PC-9 (cell line): ENCODE data around the gene CEP89. TPM values are rescaled to one million over a fixed set of nuclear protein-coding genes. Genes with fewer than 3 reads are reported as not detected.
"Not testable (repeated sequence)": the region's sequence is repeated elsewhere in the genome, so short reads cannot be mapped to it uniquely, and the experiment has no call there.

Experiments
- Bru-seq: library from RNA; stranded (reverse); fragments of 400-500 nt; gene quantifications from one replicate; lab custom pipeline; 2021; lab: Mats Ljungman, UMichigan
- BruChase-seq, 2 experiments: library from RNA; stranded (reverse); fragments of 400-500 nt; gene quantifications; one replicate each; lab custom pipeline; 2021; lab: Mats Ljungman, UMichigan
- BruUV-seq: library from RNA; stranded (reverse); fragments of 400-500 nt; replicated peaks from 2 replicates; lab custom pipeline; 2021; lab: Mats Ljungman, UMichigan
- CTCF ChIA-PET: fragments of 300-600 bp; sonication (Branson Sonifier 250); formaldehyde crosslinking; loops from one replicate; lab custom pipeline; 2022; ENCODE audit warnings: antibody characterized with exemption; lab: Charles Lee
- POLR2A ChIA-PET: fragments of 300-600 bp; sonication (Branson Sonifier 250); formaldehyde crosslinking; loops from one replicate; lab custom pipeline; 2022; ENCODE audit warnings: antibody characterized with exemption; ENCODE audit not compliant: unreplicated experiment; lab: Charles Lee
- DNase-seq, 2 experiments: peaks; one replicate each; pipeline versions ENCODE4 v3.0.0 to v3.0.0-alpha.2; 2015 to 2022; ENCODE audit warnings: mixed read lengths in 1 of 2
- H2AFZ ChIP-seq: fragments of 200-600 bp; sonication (generic); 2 replicates; pipeline ENCODE4 v1.8.1; 2017; ENCODE audit warnings: antibody characterized with exemption
- H3F3A ChIP-seq: fragments of 200-600 bp; sonication (generic); 2 replicates; pipeline ENCODE4 v1.8.1; 2017; ENCODE audit warnings: antibody characterized with exemption, mild to moderate bottlenecking, low read depth; ENCODE audit not compliant: insufficient read depth
- H3K27ac ChIP-seq: fragments of 200-600 bp; sonication (generic); 2 replicates; pipeline ENCODE4 v1.6.1; 2016; ENCODE audit warnings: mixed run types
- H3K27me3 ChIP-seq: fragments of 200-600 bp; sonication (generic); 2 replicates; pipeline ENCODE4 v1.6.1; 2016; ENCODE audit warnings: low read depth, mixed run types; ENCODE audit not compliant: insufficient read depth
- H3K36me3 ChIP-seq: fragments of 200-600 bp; sonication (generic); 2 replicates; pipeline ENCODE4 v1.6.1; 2016; ENCODE audit warnings: low read depth, mixed run types
- H3K4me1 ChIP-seq: fragments of 200-600 bp; sonication (generic); replicated peaks from 2 replicates; pipeline ENCODE4 v1.6.1; 2016; ENCODE audit warnings: mixed run types; ENCODE audit not compliant: insufficient read depth
- H3K4me2 ChIP-seq: fragments of 200-600 bp; sonication (generic); 2 replicates; pipeline ENCODE4 v1.6.1; 2017; ENCODE audit warnings: mixed run types
- H3K4me3 ChIP-seq: fragments of 200-600 bp; sonication (generic); 2 replicates; pipeline ENCODE4 v1.6.1; 2016; ENCODE audit warnings: mixed run types
- H3K79me2 ChIP-seq: fragments of 200-600 bp; sonication (generic); 2 replicates; pipeline ENCODE4 v1.6.1; 2017; ENCODE audit warnings: low read depth, mixed run types
- H3K9me2 ChIP-seq: fragments of 200-600 bp; sonication (generic); 2 replicates; pipeline ENCODE4 v1.8.1; 2017; ENCODE audit warnings: mild to moderate bottlenecking; ENCODE audit not compliant: insufficient read depth
- H3K9me3 ChIP-seq: fragments of 200-600 bp; sonication (generic); 2 replicates; pipeline ENCODE4 v1.8.1; 2016; ENCODE audit warnings: low read depth; ENCODE audit not compliant: insufficient read depth
- H4K20me1 ChIP-seq: fragments of 200-600 bp; sonication (generic); 2 replicates; pipeline ENCODE4 v1.8.1; 2017; ENCODE audit not compliant: insufficient read depth
- CTCF ChIP-seq: fragments of 200-600 bp; sonication (generic); conservative IDR thresholded peaks from 2 replicates; pipeline ENCODE4 v1.6.1; 2017; ENCODE audit warnings: mixed run types, antibody characterized with exemption, mild to moderate bottlenecking, moderate library complexity
- EZH2 ChIP-seq: fragments of 200-600 bp; sonication (generic); IDR thresholded peaks from 2 replicates; pipeline ENCODE4 v1.8.0; 2017; ENCODE audit warnings: antibody characterized with exemption, low read depth
- intact Hi-C: fragments of 100-400 bp; cut with micrococcal nuclease; formaldehyde crosslinking; loops from one replicate; pipeline ENCODE4 v1.10.0; 2022; ENCODE audit not compliant: unreplicated experiment
- long read RNA-seq: library from polyadenylated mRNA; stranded (forward); transcript quantifications from one replicate; pipeline ENCODE4 v2.0.0, GENCODE V29; 2022
- total RNA-seq: library from RNA; stranded (reverse); gene quantifications from 2 replicates; pipeline ENCODE4 v1.2.3, GENCODE V29; 2021

Gene CEP89
- total RNA-seq, result 29.3 and 33.6 TPM in 2 replicates
- percentile 62 among the genes with signal in this experiment for Bru-seq, nascent RNA
- BruChase-seq, experiment 1, labeled RNA remaining after a 2-hour chase, result percentile 59 among the genes with signal in this experiment
- percentile 62 among the genes with signal in this experiment for BruChase-seq, experiment 2, labeled RNA remaining after a 6-hour chase
- long read RNA-seq, full-length matches to known transcripts, result 27 of 42 reads
- long read RNA-seq, partial matches to known transcripts, result 1 of 42 reads
- long read RNA-seq, other reads (novel, unspliced or antisense), result 14 of 42 reads

- H3K79me2 ChIP-seq, result peaks cover 30% of the 10 kb centered on the region
- no peaks in the 10 kb centered on the region for H3K36me3 ChIP-seq
- peak within 1 kb of the TSS; percentile 46 for H3K27ac ChIP-seq
- H3K4me3 ChIP-seq, result peak within 1 kb of the TSS; percentile 86
- no peaks in the 10 kb centered on the region for H3K9me3 ChIP-seq
- BruUV-seq, result no TSS peak
- H3F3A ChIP-seq, result peaks cover 31% of the 10 kb centered on the region
- H3K27me3 ChIP-seq, result no peaks in the 10 kb centered on the region
- ChIA-PET POLR2A (interaction anchor here (0.6 to 0.8 kb wide), 3 partner anchors 126 to 326 kb away, joined by 3 to 10 read pairs (median 4); no protein-coding TSS in a partner anchor), CTCF (interaction anchor here (0.6 kb wide), 1 partner anchor 275 kb away, joined by 3 read pairs; no protein-coding TSS in a partner anchor)
- no peaks in the 10 kb centered on the region; the same call in 1 of the 2 replicates for H3K4me1 ChIP-seq
- no peaks in the 10 kb centered on the region for H4K20me1 ChIP-seq
- peak within 1 kb of the TSS; percentile 99 for H3K4me2 ChIP-seq
- peak within 1 kb of the TSS; percentile 92 for H2AFZ ChIP-seq
- TF ChIP-seq EZH2 (no peak), CTCF (no peak)
- no peaks in the 10 kb centered on the region for H3K9me2 ChIP-seq
- intact Hi-C loops, result loop anchor here (2.0 to 5.0 kb wide), 2 partner anchors 205 to 280 kb away; partner anchors contain the start of gene NUDT19
- DNase-seq, result peak; percentile 99
Measured at GRCh38 chr19:32971715-32972540, at the start of gene CEP89, which contains the start of gene FAAP24. TSS of gene CEP89 (minus strand) at chr19:32971958. CDS start at chr19:32971874, 84 bp downstream. TSS of gene FAAP24 (plus strand) at chr19:32972242. CDS start at chr19:32973197, 955 bp downstream.

DNA sequence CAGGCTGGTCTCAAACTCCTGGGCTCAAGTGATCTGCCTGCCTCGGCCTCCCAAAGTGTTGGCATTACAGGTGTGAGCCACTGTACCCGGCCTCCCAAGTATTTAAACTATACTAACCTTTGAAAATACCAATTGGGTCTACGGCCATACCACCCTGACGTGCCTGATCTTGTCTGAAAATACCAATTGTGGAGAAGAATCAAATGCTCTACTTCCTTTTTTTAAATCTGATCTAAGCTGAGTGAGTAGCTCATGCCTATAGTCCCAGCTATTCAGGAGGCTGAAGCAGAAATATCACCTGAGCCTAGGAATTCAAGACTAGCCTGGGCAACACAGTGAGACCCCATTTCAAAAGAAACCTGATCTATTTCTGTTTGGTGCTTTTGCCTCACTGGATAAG is 39.1 kb upstream of the CEP89 start:
- BruUV-seq, result TSS peak; percentile 6

DNA sequence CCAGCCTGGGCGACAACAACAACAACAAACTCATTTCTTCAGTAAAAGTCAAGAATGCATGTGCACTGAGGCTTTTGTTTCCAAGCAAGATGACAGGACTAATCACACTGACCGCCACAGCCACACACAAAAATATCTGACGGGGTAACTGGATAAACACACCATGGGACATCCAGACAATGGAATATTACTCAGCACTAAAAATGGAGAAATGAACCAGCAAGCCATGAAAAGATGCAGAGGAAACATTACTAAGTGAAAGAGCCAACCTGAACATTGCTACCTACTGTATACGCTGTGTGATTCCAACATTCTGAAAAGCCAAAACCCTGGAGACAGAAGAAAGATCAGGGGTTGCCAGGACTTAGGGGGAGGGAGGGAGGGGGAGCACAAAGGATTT is 37.0 kb upstream of the CEP89 start:
- no peak for TF ChIP-seq CTCF
- no peak for TF ChIP-seq EZH2
- Histone ChIP-seq H3K9me2 (no peaks in the 10 kb centered on the region), H4K20me1 (peaks cover 8% of the 10 kb centered on the region; the same call in 1 of the 2 replicates), H3K4me3 (no peak overlapping the region), H3K9me3 (no peaks in the 10 kb centered on the region), H3K79me2 (no peaks in the 10 kb centered on the region), H3F3A (peaks cover 19% of the 10 kb centered on the region; the same call in 1 of the 2 replicates), H3K4me2 (no peak overlapping the region), H3K4me1 (peaks cover 21% of the 10 kb centered on the region), H3K27me3 (no peaks in the 10 kb centered on the region), H2AFZ (no peak overlapping the region), H3K36me3 (no peaks in the 10 kb centered on the region; the same call in 1 of the 2 replicates), H3K27ac (no peak overlapping the region)
- ChIA-PET CTCF (no interaction called here), POLR2A (no interaction called here)
- intact Hi-C loops, result loop anchor here (5.0 kb wide), 2 partner anchors 39 to 94 kb away; no protein-coding TSS in a partner anchor
- DNase-seq, result no peak
- no TSS peak for BruUV-seq

More for the DNA sequence above, 39.1 kb upstream of the CEP89 start:
- H3K79me2 ChIP-seq, H3K4me1 ChIP-seq, H4K20me1 ChIP-seq, H3K9me2 ChIP-seq, CTCF ChIA-PET, H3F3A ChIP-seq, H3K9me3 ChIP-seq, H3K36me3 ChIP-seq, H3K27ac ChIP-seq, H2AFZ ChIP-seq, DNase-seq, POLR2A ChIA-PET, intact Hi-C loops, H3K27me3 ChIP-seq, H3K4me3 ChIP-seq, H3K4me2 ChIP-seq: not testable (repeated sequence)
